ENCODE data around the gene SIRPB1.
"Not testable (repeated sequence)": the region's sequence is repeated elsewhere in the genome, so short reads cannot be mapped to it uniquely, and the experiment has no call there.

Gene SIRPB1

GRCh38 chr20:1648101-1648500 lies 28.3 kb upstream of the SIRPB1 start:
- Histone ChIP-seq H3K9me3 (no peaks in the 10 kb centered on the region), H3K27me3 (no peaks in the 10 kb centered on the region), H3K27ac (no peak overlapping the region), H3K36me3 (no peaks in the 10 kb centered on the region), H3K4me1 (ENCODE audit: control insufficient read depth in 1 of 2, insufficient read depth in 1 of 2, low read depth in 1 of 2, low read length in 1 of 2) (peaks cover 0 to 4% of the 10 kb centered on the region in 2 experiments), H3K4me3 (ENCODE audit: low read depth in 1 of 2, low read length in 1 of 2) (no peak overlapping the region)
- TF ChIP-seq, protein P1, sequence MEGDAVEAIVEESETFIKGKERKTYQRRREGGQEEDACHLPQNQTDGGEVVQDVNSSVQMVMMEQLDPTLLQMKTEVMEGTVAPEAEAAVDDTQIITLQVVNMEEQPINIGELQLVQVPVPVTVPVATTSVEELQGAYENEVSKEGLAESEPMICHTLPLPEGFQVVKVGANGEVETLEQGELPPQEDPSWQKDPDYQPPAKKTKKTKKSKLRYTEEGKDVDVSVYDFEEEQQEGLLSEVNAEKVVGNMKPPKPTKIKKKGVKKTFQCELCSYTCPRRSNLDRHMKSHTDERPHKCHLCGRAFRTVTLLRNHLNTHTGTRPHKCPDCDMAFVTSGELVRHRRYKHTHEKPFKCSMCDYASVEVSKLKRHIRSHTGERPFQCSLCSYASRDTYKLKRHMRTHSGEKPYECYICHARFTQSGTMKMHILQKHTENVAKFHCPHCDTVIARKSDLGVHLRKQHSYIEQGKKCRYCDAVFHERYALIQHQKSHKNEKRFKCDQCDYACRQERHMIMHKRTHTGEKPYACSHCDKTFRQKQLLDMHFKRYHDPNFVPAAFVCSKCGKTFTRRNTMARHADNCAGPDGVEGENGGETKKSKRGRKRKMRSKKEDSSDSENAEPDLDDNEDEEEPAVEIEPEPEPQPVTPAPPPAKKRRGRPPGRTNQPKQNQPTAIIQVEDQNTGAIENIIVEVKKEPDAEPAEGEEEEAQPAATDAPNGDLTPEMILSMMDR (IDR thresholded peaks at IDR 0.05) = no peak

- Histone ChIP-seq H3K27ac (no peak overlapping the region), H3K36me3 (no peaks in the 10 kb centered on the region), H3K27me3 (no peaks in the 10 kb centered on the region), H3K4me1 (ENCODE audit: control insufficient read depth in 1 of 2, insufficient read depth in 1 of 2, low read depth in 1 of 2, low read length in 1 of 2) (peaks cover 0 to 4% of the 10 kb centered on the region in 2 experiments), H3K9me3 (no peaks in the 10 kb centered on the region), H3K4me3 (ENCODE audit: low read depth in 1 of 2, low read length in 1 of 2) (no peak overlapping the region)
- TF ChIP-seq, protein P1 (IDR thresholded peaks at IDR 0.05) = no peak
These were observed 27.2 kb upstream of the SIRPB1 start for GRCh38 chr20:1646975-1647431.

- TF ChIP-seq, protein P1 (IDR thresholded peaks at IDR 0.05) = no peak
- no peaks in the 10 kb centered on the region for H3K9me3 ChIP-seq
- no peak overlapping the region for H3K27ac ChIP-seq
- no peaks in the 10 kb centered on the region for H3K4me1 ChIP-seq (ENCODE audit: control insufficient read depth in 1 of 2, insufficient read depth in 1 of 2, low read depth in 1 of 2, low read length in 1 of 2)
- no peaks in the 10 kb centered on the region for H3K36me3 ChIP-seq
- H3K4me3 ChIP-seq (ENCODE audit: low read depth in 1 of 2, low read length in 1 of 2) = no peak overlapping the region
- no peaks in the 10 kb centered on the region for H3K27me3 ChIP-seq
These were observed 24.5 kb upstream of the SIRPB1 start for GRCh38 chr20:1644101-1644962.

DNA sequence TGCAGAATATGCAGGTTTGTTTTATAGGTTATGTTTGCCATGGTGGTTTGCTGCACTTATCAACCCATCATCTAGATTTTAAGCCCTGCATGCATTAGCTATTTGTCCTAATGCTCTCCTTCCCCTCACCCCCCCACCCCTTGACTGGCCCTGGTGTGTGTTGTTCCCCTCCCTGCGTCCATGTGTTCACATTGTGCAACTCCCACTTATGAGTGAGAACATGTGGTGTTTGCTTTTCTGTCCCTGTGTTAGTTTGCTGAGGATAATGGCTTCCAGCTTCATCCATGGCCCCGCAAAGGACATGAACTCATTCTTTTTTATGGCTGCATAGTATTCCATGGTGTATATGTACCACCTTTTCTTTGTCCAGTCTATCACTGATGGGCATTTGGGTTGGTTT lies 18.8 kb upstream of the SIRPB1 start:
- H3K4me1 ChIP-seq (ENCODE audit: control insufficient read depth in 1 of 2, insufficient read depth in 1 of 2, low read depth in 1 of 2, low read length in 1 of 2); H3K27me3 ChIP-seq; H3K27ac ChIP-seq; H3K36me3 ChIP-seq; H3K4me3 ChIP-seq (ENCODE audit: low read depth in 1 of 2, low read length in 1 of 2); H3K9me3 ChIP-seq: not testable (repeated sequence)

GRCh38 chr20:1637755-1638154 lies 17.9 kb upstream of the SIRPB1 start:
- TF ChIP-seq, protein P1 (IDR thresholded peaks at IDR 0.05) = no peak
- no peak overlapping the region for H3K4me3 ChIP-seq (ENCODE audit: low read depth in 1 of 2, low read length in 1 of 2)
- H3K4me1 ChIP-seq (ENCODE audit: control insufficient read depth in 1 of 2, insufficient read depth in 1 of 2, low read depth in 1 of 2, low read length in 1 of 2) = no peaks in the 10 kb centered on the region
- no peak overlapping the region for H3K27ac ChIP-seq
- H3K36me3 ChIP-seq = no peaks in the 10 kb centered on the region
- no peaks in the 10 kb centered on the region for H3K9me3 ChIP-seq
- H3K27me3 ChIP-seq = no peaks in the 10 kb centered on the region

DNA sequence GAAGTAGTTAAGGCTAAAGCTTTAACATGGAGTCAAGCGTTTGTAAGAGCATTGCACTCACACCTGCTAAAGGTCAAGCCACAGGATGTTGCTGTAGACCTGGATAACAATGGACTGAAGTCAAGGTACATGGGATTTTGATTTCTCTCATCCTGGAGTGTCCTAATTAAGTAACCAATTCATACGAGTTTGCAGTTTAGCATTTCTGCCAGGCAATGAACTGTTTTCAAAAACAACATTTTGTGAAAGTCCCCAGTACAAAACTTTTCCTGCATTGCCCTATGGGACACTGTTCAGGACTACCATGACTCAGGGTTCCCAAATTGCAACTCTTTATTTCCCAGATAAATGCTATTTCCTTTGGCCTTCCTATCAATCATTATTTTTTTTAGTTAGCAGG lies 17.4 kb upstream of the SIRPB1 start:
- no peak overlapping the region for H3K4me3 ChIP-seq (ENCODE audit: low read depth in 1 of 2, low read length in 1 of 2)
- no peak overlapping the region for H3K27ac ChIP-seq
- H3K36me3 ChIP-seq = no peaks in the 10 kb centered on the region
- no peaks in the 10 kb centered on the region for H3K27me3 ChIP-seq
- no peaks in the 10 kb centered on the region for H3K9me3 ChIP-seq
- TF ChIP-seq, protein P1 (IDR thresholded peaks at IDR 0.05) = no peak
- H3K4me1 ChIP-seq (ENCODE audit: control insufficient read depth in 1 of 2, insufficient read depth in 1 of 2, low read depth in 1 of 2, low read length in 1 of 2) = peaks cover 0 to 3% of the 10 kb centered on the region in 2 experiments

Data from neutrophil (primary cell).